Neuronal stem cell (in vitro differentiated cells): ENCODE measurements around the gene LZTS3.
A peak's percentile ranks its signal among the peaks of the same experiment; 100 is the strongest.
"Not testable (repeated sequence)": the region's sequence is repeated elsewhere in the genome, so short reads cannot be mapped to it uniquely, and the experiment has no call there.

Source experiments
- DNase-seq: peaks from one replicate; pipeline ENCODE4 v3.0.0-alpha.2; 2013; ENCODE audit warnings: low spot score
- H2AFZ ChIP-seq: one replicate; pipeline ENCODE4 v1.6.1; 2013; ENCODE audit warnings: mild to moderate bottlenecking, low read length, inconsistent platforms
- H2AK5ac ChIP-seq: 2 replicates; pipeline ENCODE4 v1.6.1; 2013; ENCODE audit warnings: low read depth, mild to moderate bottlenecking, inconsistent platforms, low read length, moderate library complexity, mixed read lengths
- H2BK120ac ChIP-seq: 2 replicates; pipeline ENCODE4 v1.6.1; 2013; ENCODE audit warnings: low read depth, mild to moderate bottlenecking, inconsistent platforms, low read length, moderate library complexity, mixed read lengths
- H2BK12ac ChIP-seq: one replicate; pipeline ENCODE4 v1.6.1; 2013; ENCODE audit warnings: low read length, inconsistent platforms
- H2BK15ac ChIP-seq: 2 replicates; pipeline ENCODE4 v1.6.1; 2013; ENCODE audit warnings: mild to moderate bottlenecking, low read length, inconsistent platforms, mixed read lengths
- H2BK5ac ChIP-seq: one replicate; pipeline ENCODE4 v1.6.1; 2013; ENCODE audit warnings: inconsistent platforms, mild to moderate bottlenecking, low read length, moderate library complexity
- H3K14ac ChIP-seq: one replicate; pipeline ENCODE4 v1.6.1; 2013; ENCODE audit warnings: low read length, inconsistent platforms
- H3K18ac ChIP-seq: 2 replicates; pipeline ENCODE4 v1.6.1; 2013; ENCODE audit warnings: low read length, inconsistent platforms
- H3K23ac ChIP-seq: 2 replicates; pipeline ENCODE4 v1.6.1; 2013; ENCODE audit warnings: low read depth, mild to moderate bottlenecking, mixed read lengths, low read length, inconsistent platforms; ENCODE audit not compliant: poor library complexity
- H3K27ac ChIP-seq: replicated peaks from 3 replicates; pipeline ENCODE4 v1.5.1; 2013; ENCODE audit warnings: low read length, inconsistent platforms
- H3K27me3 ChIP-seq, 3 experiments: 2 replicates each; pipeline ENCODE4 v1.6.1; 2013; ENCODE audit warnings: low read length in 3 of 3, mild to moderate bottlenecking in 2 of 3, inconsistent platforms in 1 of 3, low read depth in 1 of 3, mixed read lengths in 1 of 3, moderate library complexity in 1 of 3; ENCODE audit not compliant: control insufficient read depth in 3 of 3, insufficient read depth in 3 of 3
- H3K36me3 ChIP-seq, 2 donors: replicated peaks in 1 of 2; 2 replicates each; pipeline ENCODE4 v1.6.1; 2013; ENCODE audit warnings: low read length in 2 of 2; ENCODE audit not compliant: control insufficient read depth in 2 of 2, insufficient read depth in 2 of 2
- H3K4ac ChIP-seq: 2 replicates; pipeline ENCODE4 v1.6.1; 2013; ENCODE audit warnings: inconsistent platforms, mild to moderate bottlenecking, low read length, moderate library complexity
- H3K4me1 ChIP-seq, 2 donors: 1 replicate in 1 of 2; 2 replicates in 1 of 2; pipeline ENCODE4 v1.6.1; 2013; ENCODE audit warnings: low read length in 2 of 2, low read depth in 1 of 2; ENCODE audit not compliant: control insufficient read depth in 2 of 2, insufficient read depth in 1 of 2
- H3K4me2 ChIP-seq: one replicate; pipeline ENCODE4 v1.6.1; 2013; ENCODE audit warnings: mild to moderate bottlenecking, low read length, inconsistent platforms; ENCODE audit not compliant: insufficient read depth, poor library complexity, severe bottlenecking
- H3K4me3 ChIP-seq, 2 donors: 2 replicates each; pipeline ENCODE4 v1.5.1; 2013; ENCODE audit warnings: low read length in 2 of 2, mild to moderate bottlenecking in 2 of 2, inconsistent platforms in 1 of 2, moderate library complexity in 1 of 2
- H3K79me1 ChIP-seq: one replicate; pipeline ENCODE4 v1.6.1; 2013; ENCODE audit warnings: low read depth, mild to moderate bottlenecking, inconsistent platforms, low read length, moderate library complexity
- H3K9ac ChIP-seq: one replicate; pipeline ENCODE4 v1.6.1; 2013; ENCODE audit warnings: mild to moderate bottlenecking, low read depth, low read length, inconsistent platforms; ENCODE audit not compliant: poor library complexity
- H3K9me3 ChIP-seq, 2 donors: replicated peaks in 1 of 2; 2 replicates each; pipeline versions ENCODE3 to v1.6.1; 2013; ENCODE audit warnings: low read length in 2 of 2, mild to moderate bottlenecking in 2 of 2, inconsistent platforms in 1 of 2, low read depth in 1 of 2, mixed read lengths in 1 of 2, moderate library complexity in 1 of 2; ENCODE audit not compliant: control insufficient read depth in 2 of 2, insufficient read depth in 1 of 2
- H4K8ac ChIP-seq: one replicate; pipeline ENCODE4 v1.6.1; 2013; ENCODE audit warnings: low read depth, mild to moderate bottlenecking, inconsistent platforms, low read length, moderate library complexity
- H4K91ac ChIP-seq: one replicate; pipeline ENCODE4 v1.6.1; 2013; ENCODE audit warnings: low read length, low read depth, mild to moderate bottlenecking, inconsistent platforms; ENCODE audit not compliant: poor library complexity
- WGBS, 2 donors: extraction: QIAGEN DNeasy Blood & Tissue Kit; methylation state at CpG; one replicate each; pipeline ENCODE4 v1.1.7; 2013; ENCODE audit warnings: missing lambda C conversion rate in 2 of 2, mixed read lengths in 1 of 2; ENCODE audit not compliant: insufficient read length in 2 of 2, insufficient replicate concordance in 1 of 2; ENCODE audit errors: extremely low coverage in 2 of 2; 5-methylcytosine and 5-hydroxymethylcytosine counted together

The LZTS3 gene

GRCh38 chr20:3215359-3215917 is 42.1 kb upstream of the LZTS3 start:
- H2AFZ ChIP-seq, DNase-seq, H3K23ac ChIP-seq, H2BK12ac ChIP-seq, H3K4me1 ChIP-seq, H3K27ac ChIP-seq, H3K27me3 ChIP-seq, H3K9ac ChIP-seq, H3K4ac ChIP-seq, H2BK5ac ChIP-seq, H3K18ac ChIP-seq, H4K8ac ChIP-seq, H4K91ac ChIP-seq, H3K79me1 ChIP-seq, H3K4me2 ChIP-seq, H2BK120ac ChIP-seq, H3K9me3 ChIP-seq, H2BK15ac ChIP-seq, H3K14ac ChIP-seq, H3K4me3 ChIP-seq, H2AK5ac ChIP-seq: not testable (repeated sequence)
- peaks cover 14 to 56% of the 10 kb centered on the region in 2 donors for H3K36me3 ChIP-seq
- no CpG with 5 or more reads among the region's 7 CpGs for WGBS, 2 donors

GRCh38 chr20:3213226-3213625 is 39.9 kb upstream of the LZTS3 start:
- H3K4me3 ChIP-seq: no peak overlapping the region

GRCh38 chr20:3210346-3210745 is 37.0 kb upstream of the LZTS3 start:
- Histone ChIP-seq H3K79me1 (peaks cover 4% of the 10 kb centered on the region), H3K4me1 (peaks cover 10 to 15% of the 10 kb centered on the region in 2 donors), H3K9me3 (no peaks in the 10 kb centered on the region), H2BK12ac (no peak overlapping the region), H3K36me3 (peaks cover 14 to 32% of the 10 kb centered on the region in 2 donors), H2AK5ac (no peak overlapping the region), H2BK15ac (no peak overlapping the region), H3K27ac (no peak overlapping the region), H2BK120ac (no peak overlapping the region), H3K4ac (no peak overlapping the region), H3K27me3 (no peaks in the 10 kb centered on the region), H3K4me2 (peak overlapping the region; percentile 94), H3K18ac (no peak overlapping the region), H3K23ac (no peak overlapping the region), H3K4me3 (peak overlapping the region; percentile 79 to 92), H2BK5ac (no peak overlapping the region), H4K8ac (no peak overlapping the region), H3K9ac (no peak overlapping the region), H3K14ac (no peak overlapping the region), H2AFZ (peak overlapping the region; percentile 90), H4K91ac (no peak overlapping the region)
- no CpG with 5 or more reads among the region's 2 CpGs for WGBS, 2 donors
- DNase-seq: no peak

More at GRCh38 chr20:3213226-3213625, 39.9 kb upstream of the LZTS3 start:
- no peak overlapping the region for H3K9ac ChIP-seq
- no peak overlapping the region for H2BK12ac ChIP-seq
- no peaks in the 10 kb centered on the region for H3K27me3 ChIP-seq
- H3K4me2 ChIP-seq: no peak overlapping the region
- H3K18ac ChIP-seq: no peak overlapping the region
- peaks cover 14 to 38% of the 10 kb centered on the region in 2 donors for H3K36me3 ChIP-seq
- WGBS, 2 donors: no CpG with 5 or more reads among the region's 7 CpGs
- H2BK120ac ChIP-seq: no peak overlapping the region
- no peak for DNase-seq
- H3K27ac ChIP-seq: no peak overlapping the region
- no peaks in the 10 kb centered on the region for H3K9me3 ChIP-seq
- H3K79me1 ChIP-seq: peaks cover 4% of the 10 kb centered on the region
- no peak overlapping the region for H2AFZ ChIP-seq
- H2AK5ac ChIP-seq: no peak overlapping the region
- no peak overlapping the region for H4K91ac ChIP-seq
- H3K23ac ChIP-seq: no peak overlapping the region
- no peak overlapping the region for H3K14ac ChIP-seq
- no peak overlapping the region for H4K8ac ChIP-seq
- H3K4me1 ChIP-seq: peaks cover 10 to 13% of the 10 kb centered on the region in 2 donors
- H3K4ac ChIP-seq: no peak overlapping the region
- no peak overlapping the region for H2BK15ac ChIP-seq
- no peak overlapping the region for H2BK5ac ChIP-seq

GRCh38 chr20:3209946-3210317 is 36.6 kb upstream of the LZTS3 start:
- peaks cover 10 to 15% of the 10 kb centered on the region in 2 donors for H3K4me1 ChIP-seq
- no peaks in the 10 kb centered on the region for H3K9me3 ChIP-seq
- no peak overlapping the region for H4K91ac ChIP-seq
- WGBS, 2 donors: no CpG with 5 or more reads among the region's 10 CpGs
- H3K4ac ChIP-seq: no peak overlapping the region
- no peak for DNase-seq
- H3K9ac ChIP-seq: peak overlapping the region; percentile 87
- H2AK5ac ChIP-seq: peak overlapping the region; percentile 67
- H3K36me3 ChIP-seq: peaks cover 11 to 28% of the 10 kb centered on the region in 2 donors
- H3K79me1 ChIP-seq: peaks cover 3% of the 10 kb centered on the region
- peak overlapping the region; percentile 94 for H3K4me2 ChIP-seq
- H2BK15ac ChIP-seq: no peak overlapping the region
- H2BK5ac ChIP-seq: no peak overlapping the region
- no peak overlapping the region for H4K8ac ChIP-seq
- peak overlapping the region; percentile 79 to 92 for H3K4me3 ChIP-seq
- H3K18ac ChIP-seq: peak overlapping the region; percentile 45
- peak overlapping the region; percentile 25 for H3K14ac ChIP-seq
- H2AFZ ChIP-seq: peak overlapping the region; percentile 90
- no peak overlapping the region for H3K27ac ChIP-seq
- no peaks in the 10 kb centered on the region for H3K27me3 ChIP-seq
- no peak overlapping the region for H2BK120ac ChIP-seq
- H2BK12ac ChIP-seq: no peak overlapping the region
- H3K23ac ChIP-seq: no peak overlapping the region
